HEK293 (cell line): ENCODE data around the gene HLA-DPB1.

Experiments used
- CTCF ChIA-PET: fragments of 350-600 bp; formaldehyde crosslinking; extraction: SDS; loops from one replicate; lab custom pipeline; 2021; ENCODE audit warnings: antibody characterized with exemption; lab: Yijun Ruan, JAX
- POLR2A ChIA-PET: fragments of 300-600 bp; formaldehyde crosslinking; extraction: SDS; loops from one replicate; lab custom pipeline; 2020; ENCODE audit warnings: antibody characterized with exemption, inconsistent platforms; lab: Yijun Ruan, JAX
- H3K27ac ChIP-seq: fragments of 200-500 bp; sonication (Bioruptor generic); 2 replicates; pipeline ENCODE4 v1.5.1; 2014; ENCODE audit warnings: low read depth, low read length, control low read depth, inconsistent platforms; ENCODE audit errors: extremely low read depth
- H3K36me3 ChIP-seq, 2 experiments: fragments of 200-500 bp in 1 of 2; sonication (Bioruptor generic) in 1 of 2; 1 replicate in 1 of 2; 2 replicates in 1 of 2; pipeline ENCODE4 v1.5.1; 2014 to 2017; ENCODE audit warnings: inconsistent platforms in 2 of 2, low read length in 2 of 2; ENCODE audit not compliant: control insufficient read depth in 2 of 2, insufficient read depth in 1 of 2
- H3K4me1 ChIP-seq: fragments of 200-500 bp; sonication (Bioruptor generic); 2 replicates; pipeline ENCODE4 v1.5.1; 2014; ENCODE audit warnings: mild to moderate bottlenecking, low read length, inconsistent platforms; ENCODE audit not compliant: control insufficient read depth, insufficient read depth
- H3K4me3 ChIP-seq: 2 replicates; pipeline ENCODE4 v1.5.1; 2011; ENCODE audit warnings: low read depth, mild to moderate bottlenecking, control low read depth, low read length, moderate library complexity
- H3K9me3 ChIP-seq: fragments of 200-500 bp; sonication (Bioruptor generic); 2 replicates; pipeline ENCODE4 v1.5.1; 2014; ENCODE audit warnings: low read depth, low read length, inconsistent platforms; ENCODE audit not compliant: control insufficient read depth, insufficient read depth
- GLI2 ChIP-seq: fragments of 450-650 bp; formaldehyde crosslinking; IDR thresholded peaks from 2 replicates; pipeline ENCODE4; 2017; ENCODE audit warnings: missing biosample characterization, missing genetic modification characterization, low read depth, borderline replicate concordance
- KLF1 ChIP-seq: fragments of 450-650 bp; formaldehyde crosslinking; IDR thresholded peaks from 2 replicates; pipeline ENCODE4 v1.5.1; 2016; ENCODE audit warnings: missing biosample characterization, missing genetic modification characterization
- SCRT2 ChIP-seq: fragments of 450-650 bp; formaldehyde crosslinking; IDR thresholded peaks from 2 replicates; pipeline ENCODE4 v1.5.1; 2016; ENCODE audit warnings: missing biosample characterization, missing genetic modification characterization
- TSHZ1 ChIP-seq: fragments of 450-650 bp; formaldehyde crosslinking; IDR thresholded peaks from 2 replicates; pipeline ENCODE4 v1.5.1; 2016; ENCODE audit warnings: missing biosample characterization, missing genetic modification characterization, borderline replicate concordance
- ZNF280C ChIP-seq: fragments of 450-650 bp; formaldehyde crosslinking; IDR thresholded peaks from 2 replicates; pipeline ENCODE4 v1.5.1; 2016; ENCODE audit warnings: missing biosample characterization, missing genetic modification characterization
- ZNF426 ChIP-seq: fragments of 450-650 bp; formaldehyde crosslinking; IDR thresholded peaks from 2 replicates; pipeline ENCODE4 v1.5.1; 2017; ENCODE audit warnings: missing biosample characterization, missing genetic modification characterization, mild to moderate bottlenecking, inconsistent platforms, moderate library complexity
- ZNF549 ChIP-seq: fragments of 450-650 bp; IDR thresholded peaks from 2 replicates; pipeline ENCODE4 v1.5.1; 2018; ENCODE audit warnings: missing biosample characterization, missing genetic modification characterization, mild to moderate bottlenecking, inconsistent platforms, moderate library complexity
- ZNF560 ChIP-seq: fragments of 450-650 bp; formaldehyde crosslinking; IDR thresholded peaks from 2 replicates; pipeline ENCODE4 v1.5.1; 2017; ENCODE audit warnings: missing biosample characterization, missing genetic modification characterization, borderline replicate concordance
- ZNF843 ChIP-seq: fragments of 450-650 bp; formaldehyde crosslinking; IDR thresholded peaks from 2 replicates; pipeline ENCODE4 v1.5.1; 2016; ENCODE audit warnings: missing biosample characterization, missing genetic modification characterization

Gene HLA-DPB1

GRCh38 chr6:33040157-33040556, 35.6 kb upstream of the HLA-DPB1 start:
- TF ChIP-seq ZNF843 (tag by site-specific recombination) = no peak
- TF ChIP-seq SCRT2 (tag by site-specific recombination) = peak; percentile 47; the same call in 1 of the 2 replicates
- no peaks in the 10 kb centered on the region for H3K9me3 ChIP-seq
- CTCF ChIA-PET = interaction anchor here (0.6 to 1.2 kb wide), 3 partner anchors 9 to 988 kb away, joined by 3 to 4 read pairs (median 3); no protein-coding TSS in a partner anchor
- no peak overlapping the region for H3K27ac ChIP-seq
- no peak overlapping the region for H3K4me3 ChIP-seq
- POLR2A ChIA-PET = no interaction called here
- H3K4me1 ChIP-seq = no peaks in the 10 kb centered on the region
- no peaks in the 10 kb centered on the region for H3K36me3 ChIP-seq

- no peaks in the 10 kb centered on the region for H3K4me1 ChIP-seq
- POLR2A ChIA-PET = interaction anchor here (0.7 kb wide), 1 partner anchor 77 kb away, joined by 3 read pairs; no protein-coding TSS in a partner anchor
- H3K9me3 ChIP-seq = no peaks in the 10 kb centered on the region
These were observed 26.3 kb upstream of the HLA-DPB1 start for GRCh38 chr6:33049323-33050013.

GRCh38 chr6:33050014-33050810, 25.6 kb upstream of the HLA-DPB1 start:
- H3K27ac ChIP-seq = no peak overlapping the region
- ChIA-PET CTCF (interaction anchor here (0.6 to 3.3 kb wide), 10 partner anchors 9 to 387 kb away, joined by 3 to 10 read pairs (median 4); partner anchors contain the start of gene HLA-DPB1), POLR2A (no interaction called here)
- no peak for TF ChIP-seq ZNF280C (tag by site-specific recombination)
- no peak for TF ChIP-seq GLI2
- TF ChIP-seq ZNF426 = no peak
- TF ChIP-seq ZNF560 (tag by site-specific recombination) = no peak
- TF ChIP-seq TSHZ1 = no peak
- no peak for TF ChIP-seq KLF1 (tag by site-specific recombination)
- H3K4me3 ChIP-seq = no peak overlapping the region
- no peaks in the 10 kb centered on the region for H3K4me1 ChIP-seq
- H3K36me3 ChIP-seq = no peaks in the 10 kb centered on the region
- no peaks in the 10 kb centered on the region for H3K9me3 ChIP-seq

More at GRCh38 chr6:33049323-33050013, 26.3 kb upstream of the HLA-DPB1 start:
- Histone ChIP-seq H3K27ac (no peak overlapping the region), H3K36me3 (no peaks in the 10 kb centered on the region)
- CTCF ChIA-PET = interaction anchor here (0.6 to 3.3 kb wide), 15 partner anchors 9 to 905 kb away, joined by 3 to 10 read pairs (median 4); partner anchors contain the start of gene HLA-DPB1
- TF ChIP-seq ZNF549 (tag by site-specific recombination) = no peak
- TF ChIP-seq, all 188 proteins: peak for 0
- H3K4me3 ChIP-seq = no peak overlapping the region
